Measurements from ENCODE around the gene KMT5C.

DNA sequence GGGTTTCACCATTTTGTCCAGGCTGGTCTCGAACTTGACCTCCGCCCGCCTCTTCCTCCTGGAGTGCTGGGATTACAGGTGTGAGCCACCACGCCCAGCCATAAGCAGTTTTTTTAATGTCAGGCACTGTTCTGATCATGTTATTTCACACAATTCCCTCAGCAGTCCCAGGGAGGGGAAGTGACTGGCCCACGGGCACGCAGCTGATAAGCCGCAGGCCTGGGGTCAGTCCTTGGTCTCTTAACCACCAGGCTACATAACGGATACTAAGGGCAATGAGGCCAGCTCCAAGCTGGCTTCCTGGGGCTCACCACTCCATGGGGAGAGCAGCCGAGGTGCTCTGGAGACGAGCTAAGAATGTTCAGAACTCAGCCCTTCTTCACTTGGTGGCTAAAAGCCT lies 42.4 kb upstream of the KMT5C start:
- TF ChIP-seq EZH2phosphoT487 (IDR thresholded peaks at IDR 0.05; ENCODE audit: insufficient read depth, low read depth), result no peak
- no peak for TF ChIP-seq EZH2 (IDR thresholded peaks at IDR 0.05; ENCODE audit: insufficient read depth, poor library complexity, severe bottlenecking)

Measured in GM23248 (cell line).